IPS-20b (cell line): ENCODE data around the gene GAN.
"Not testable (repeated sequence)": the region's sequence is repeated elsewhere in the genome, so short reads cannot be mapped to it uniquely, and the experiment has no call there.

Experiments used
- H3K27ac ChIP-seq: one replicate; pipeline ENCODE4 v1.5.1; 2013; ENCODE audit warnings: low read length
- H3K27me3 ChIP-seq: 2 replicates; pipeline ENCODE4 v1.6.1; 2013; ENCODE audit warnings: mild to moderate bottlenecking, low read length, inconsistent platforms; ENCODE audit not compliant: insufficient read depth
- H3K36me3 ChIP-seq: 2 replicates; pipeline ENCODE4 v1.6.1; 2013; ENCODE audit warnings: low read depth, mild to moderate bottlenecking, inconsistent platforms, low read length, moderate library complexity; ENCODE audit not compliant: insufficient read depth
- H3K4me1 ChIP-seq: 2 replicates; pipeline ENCODE4 v1.6.1; 2013; ENCODE audit warnings: mild to moderate bottlenecking, control low read depth, inconsistent platforms, low read length, moderate library complexity; ENCODE audit not compliant: insufficient read depth
- H3K4me3 ChIP-seq: 2 replicates; pipeline ENCODE4 v1.5.1; 2013; ENCODE audit warnings: mild to moderate bottlenecking, low read length, inconsistent platforms
- H3K9ac ChIP-seq: 2 replicates; pipeline ENCODE4 v1.6.1; 2013; ENCODE audit warnings: low read depth, mild to moderate bottlenecking, inconsistent platforms, low read length, moderate library complexity
- H3K9me3 ChIP-seq: 2 replicates; pipeline ENCODE4 v1.6.1; 2013; ENCODE audit warnings: mild to moderate bottlenecking, low read depth, low read length, inconsistent platforms; ENCODE audit not compliant: insufficient read depth

Gene GAN

DNA sequence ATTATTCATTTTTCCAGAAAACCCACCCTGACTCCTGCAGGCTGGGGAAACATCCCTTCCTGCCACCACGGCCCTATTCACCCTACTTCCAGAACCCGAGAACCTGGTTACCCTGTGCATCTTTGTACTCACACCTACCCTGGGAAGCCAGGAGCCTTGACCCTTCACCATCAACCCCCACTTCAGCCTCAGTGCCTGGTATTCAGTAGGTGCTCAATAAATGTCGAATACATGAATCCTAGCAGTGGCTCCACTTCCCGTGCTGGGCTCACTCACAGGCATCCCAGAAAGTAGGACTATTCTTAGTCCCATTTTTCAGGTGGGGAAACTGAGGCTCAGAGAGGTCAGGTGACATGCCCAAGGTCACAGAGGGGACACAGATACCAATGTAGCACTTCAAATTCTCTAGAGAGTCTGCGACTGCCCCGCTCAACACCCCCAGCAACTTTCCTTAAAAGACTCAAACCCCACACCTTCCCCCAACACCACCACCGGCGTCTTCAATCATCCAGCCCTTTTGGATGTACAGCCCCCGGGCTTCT lies 93.7 kb downstream of the GAN start:
- Histone ChIP-seq H3K4me1 (peaks cover 4% of the 10 kb centered on the region; the same call in 1 of the 2 replicates), H3K9ac (no peak overlapping the region), H3K4me3 (no peak overlapping the region), H3K27ac (no peak overlapping the region), H3K36me3 (no peaks in the 10 kb centered on the region), H3K27me3 (peaks cover 10% of the 10 kb centered on the region), H3K9me3 (no peaks in the 10 kb centered on the region)

DNA sequence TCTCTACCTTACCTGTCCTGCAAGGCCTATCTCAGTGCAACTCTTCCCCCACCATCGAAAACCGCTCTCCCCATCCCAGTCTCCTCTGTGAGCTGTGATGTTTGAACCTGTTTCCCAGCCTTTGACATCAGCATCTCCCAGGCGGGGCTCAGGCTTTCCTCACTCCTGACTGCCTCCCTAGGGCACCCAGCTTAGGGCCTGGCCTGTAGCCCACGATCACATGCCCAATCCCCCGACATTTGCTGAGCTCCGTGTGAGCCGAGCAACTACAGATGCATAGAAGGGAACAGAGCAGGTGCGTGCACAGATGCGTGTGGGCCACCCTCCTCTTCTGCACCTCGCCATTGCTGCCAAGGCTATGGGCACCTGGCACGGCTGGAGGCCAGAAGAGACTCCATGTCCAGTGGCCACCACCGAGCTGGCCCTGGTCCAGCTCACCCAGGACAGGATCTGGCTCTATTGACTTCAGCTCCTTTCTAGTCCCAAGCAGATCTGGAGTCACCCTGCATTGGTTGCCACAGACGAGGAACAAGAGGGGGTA lies 94.3 kb downstream of the GAN start:
- no peak overlapping the region for H3K9ac ChIP-seq
- peaks cover 5% of the 10 kb centered on the region; the same call in 1 of the 2 replicates for H3K4me1 ChIP-seq
- no peak overlapping the region for H3K27ac ChIP-seq
- H3K4me3 ChIP-seq = no peak overlapping the region
- H3K27me3 ChIP-seq = peaks cover 5% of the 10 kb centered on the region
- H3K9me3 ChIP-seq = no peaks in the 10 kb centered on the region
- H3K36me3 ChIP-seq = no peaks in the 10 kb centered on the region

DNA sequence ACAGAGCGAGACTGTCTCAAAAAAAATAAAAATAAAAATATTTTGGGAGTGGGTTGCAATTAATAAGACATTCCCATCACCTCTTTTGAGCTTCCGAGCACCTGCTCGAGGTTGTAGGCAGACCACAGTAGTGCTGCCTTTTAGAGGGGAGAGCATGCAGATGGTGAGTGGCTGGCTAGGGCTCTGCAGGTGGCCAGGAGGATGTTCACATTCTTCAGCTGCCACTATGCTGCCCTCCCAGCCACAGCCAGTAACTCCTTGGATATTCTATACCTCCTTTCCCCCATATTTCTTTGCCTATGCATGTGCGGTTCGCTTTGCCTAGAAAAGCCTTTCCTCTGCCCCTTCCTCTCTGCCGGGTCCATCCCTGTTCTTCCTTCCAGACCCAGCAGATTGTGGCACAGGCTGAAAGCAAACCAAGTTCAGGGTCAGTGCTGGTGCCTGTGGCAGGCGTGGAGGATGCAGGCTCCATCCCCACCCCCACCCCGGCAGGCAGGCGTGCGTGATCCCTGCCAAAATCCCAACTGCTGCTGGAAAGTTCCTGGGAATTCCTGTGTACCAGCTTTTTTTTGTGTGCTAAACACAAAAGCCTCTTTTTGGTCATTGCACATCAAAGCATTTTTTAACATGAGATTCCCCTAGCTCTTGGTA lies 96.0 kb downstream of the GAN start:
- Histone ChIP-seq H3K27me3 (no peaks in the 10 kb centered on the region), H3K9me3 (no peaks in the 10 kb centered on the region), H3K27ac (no peak overlapping the region), H3K36me3 (no peaks in the 10 kb centered on the region), H3K4me1 (peaks cover 12% of the 10 kb centered on the region; the same call in 1 of the 2 replicates), H3K9ac (no peak overlapping the region), H3K4me3 (no peak overlapping the region)

DNA sequence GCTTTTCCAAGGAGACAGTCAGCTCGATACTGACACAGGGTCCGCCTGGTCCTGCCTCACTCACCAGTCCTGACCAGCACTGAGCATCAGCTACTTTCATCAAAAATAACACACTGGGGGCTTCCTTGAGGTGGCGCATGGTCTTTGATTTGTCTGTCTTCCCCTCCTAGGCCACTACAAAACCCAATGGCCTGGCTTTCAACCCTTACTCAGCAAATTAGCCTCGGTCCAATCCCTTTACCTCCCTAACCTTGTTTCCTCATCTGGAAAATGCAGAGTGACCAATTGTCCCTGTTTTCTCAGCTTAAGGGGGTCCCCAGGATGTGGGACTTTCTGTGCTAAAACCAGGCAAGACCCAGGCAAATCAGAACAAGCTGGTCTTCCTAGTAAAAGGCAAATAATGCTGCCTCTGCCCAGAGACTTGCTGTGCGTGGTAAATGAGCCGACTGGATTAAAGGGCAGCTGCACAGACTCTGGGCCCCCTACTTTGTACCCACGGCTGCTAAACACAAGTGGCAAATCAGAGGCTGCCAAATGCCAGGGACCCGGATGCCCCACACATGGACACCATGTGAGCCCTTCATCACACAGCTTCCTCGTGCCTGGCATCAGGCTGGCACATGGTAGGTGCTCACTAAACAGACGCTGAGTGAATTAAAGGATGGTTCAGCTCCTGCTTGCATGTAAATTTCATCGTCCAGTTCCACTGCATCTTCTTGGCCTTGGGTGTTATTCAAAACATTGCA lies 98.7 kb downstream of the GAN start:
- Histone ChIP-seq H3K9me3 (no peaks in the 10 kb centered on the region), H3K27me3 (no peaks in the 10 kb centered on the region), H3K27ac (no peak overlapping the region), H3K4me1 (peaks cover 12% of the 10 kb centered on the region; the same call in 1 of the 2 replicates), H3K36me3 (no peaks in the 10 kb centered on the region), H3K9ac (no peak overlapping the region), H3K4me3 (no peak overlapping the region)

DNA sequence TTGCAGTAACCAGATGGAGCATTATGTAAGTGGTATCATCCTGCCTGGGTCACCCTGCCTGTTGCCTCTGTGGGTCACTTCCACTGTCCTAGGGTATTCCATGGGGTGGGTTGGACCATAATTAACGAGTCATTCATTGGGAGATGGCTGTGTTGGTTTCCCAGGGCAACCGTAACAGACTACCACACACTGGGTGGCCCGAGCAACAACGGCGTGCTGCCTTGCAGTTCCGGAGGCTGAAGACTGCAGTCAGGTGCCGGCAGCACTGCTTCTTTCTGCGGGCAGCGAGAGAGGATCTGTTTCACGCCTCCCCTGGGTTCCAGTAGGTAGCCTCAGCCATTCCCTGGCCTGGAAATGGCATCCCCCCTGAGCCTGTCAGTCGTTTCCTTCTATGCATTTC lies 101.0 kb downstream of the GAN start:
- Histone ChIP-seq H3K4me1 (peaks cover 12% of the 10 kb centered on the region; the same call in 1 of the 2 replicates), H3K9ac (no peak overlapping the region), H3K27me3 (no peaks in the 10 kb centered on the region), H3K36me3 (no peaks in the 10 kb centered on the region), H3K9me3 (no peaks in the 10 kb centered on the region), H3K27ac (no peak overlapping the region), H3K4me3 (no peak overlapping the region)

DNA sequence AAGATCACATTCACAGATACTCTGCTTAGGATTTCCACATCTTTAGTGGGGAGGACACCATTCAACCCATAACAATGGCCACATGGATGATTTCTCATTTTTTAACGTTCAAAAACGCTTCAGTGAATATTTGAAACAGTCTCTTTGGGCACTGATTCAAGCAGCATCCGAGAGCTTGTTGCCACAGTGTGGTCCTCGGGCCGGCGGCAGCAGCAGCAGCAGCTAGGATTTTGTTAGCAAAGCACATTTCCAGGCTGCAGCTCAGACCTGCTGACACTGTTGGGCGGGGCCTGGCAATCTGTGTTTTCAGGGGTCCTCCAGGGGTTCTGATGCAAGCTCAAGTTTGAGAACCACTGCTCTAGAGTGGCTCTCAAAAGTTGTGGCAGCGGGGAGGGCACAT lies 102.0 kb downstream of the GAN start:
- Histone ChIP-seq H3K36me3 (no peaks in the 10 kb centered on the region), H3K27me3 (no peaks in the 10 kb centered on the region), H3K4me1 (peaks cover 8% of the 10 kb centered on the region; the same call in 1 of the 2 replicates), H3K9me3 (no peaks in the 10 kb centered on the region), H3K4me3 (no peak overlapping the region), H3K9ac (no peak overlapping the region), H3K27ac (no peak overlapping the region)

DNA sequence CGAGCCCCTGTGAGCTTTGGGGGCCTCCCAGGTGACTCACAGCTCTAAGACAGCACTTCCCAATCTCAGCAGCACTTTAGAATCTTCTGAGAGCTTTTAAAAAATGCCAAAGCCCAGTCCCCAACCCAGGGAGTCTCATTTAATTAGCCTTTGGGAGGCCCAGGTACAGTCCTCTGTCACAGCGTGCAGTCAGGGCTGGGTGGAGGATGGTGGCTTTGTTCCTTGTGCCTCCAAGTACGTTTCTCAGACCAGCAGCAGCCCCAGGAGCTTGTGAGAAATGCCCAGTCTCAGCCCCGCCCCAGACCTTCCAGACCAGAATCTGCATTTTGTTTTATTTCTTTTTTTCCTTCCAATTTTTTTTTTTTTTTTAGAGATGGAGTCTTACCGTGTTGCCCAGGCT lies 102.4 kb downstream of the GAN start:
- Histone ChIP-seq H3K27me3 (no peaks in the 10 kb centered on the region), H3K36me3 (no peaks in the 10 kb centered on the region), H3K27ac (no peak overlapping the region), H3K9ac (no peak overlapping the region), H3K4me1 (peaks cover 8% of the 10 kb centered on the region; the same call in 1 of the 2 replicates), H3K4me3 (no peak overlapping the region), H3K9me3 (no peaks in the 10 kb centered on the region)

DNA sequence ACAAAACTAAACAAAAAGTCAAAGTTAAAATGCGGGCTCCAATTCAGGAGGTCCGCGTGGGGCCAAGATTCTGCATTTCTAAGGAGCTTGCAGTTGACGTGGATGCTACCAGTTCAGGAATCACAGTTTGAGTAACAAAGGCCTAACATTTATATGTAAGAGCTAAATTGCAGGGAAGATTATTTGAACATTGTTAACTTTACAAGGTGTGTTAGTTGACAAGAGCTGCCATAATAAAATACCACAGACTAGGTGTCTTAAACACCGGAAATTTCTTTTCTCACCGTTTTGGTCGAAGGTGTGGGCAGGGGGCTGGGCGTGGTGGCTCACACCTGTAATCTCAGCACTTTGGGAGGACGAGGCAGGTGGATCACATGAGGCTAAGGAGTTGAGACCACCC lies 105.0 kb downstream of the GAN start:
- H3K4me1 ChIP-seq = peaks cover under 1% of the 10 kb centered on the region; the same call in 1 of the 2 replicates
- no peaks in the 10 kb centered on the region for H3K27me3 ChIP-seq
- H3K36me3 ChIP-seq = no peaks in the 10 kb centered on the region
- H3K27ac ChIP-seq = no peak overlapping the region
- H3K9me3 ChIP-seq = no peaks in the 10 kb centered on the region
- no peak overlapping the region for H3K9ac ChIP-seq
- no peak overlapping the region for H3K4me3 ChIP-seq

DNA sequence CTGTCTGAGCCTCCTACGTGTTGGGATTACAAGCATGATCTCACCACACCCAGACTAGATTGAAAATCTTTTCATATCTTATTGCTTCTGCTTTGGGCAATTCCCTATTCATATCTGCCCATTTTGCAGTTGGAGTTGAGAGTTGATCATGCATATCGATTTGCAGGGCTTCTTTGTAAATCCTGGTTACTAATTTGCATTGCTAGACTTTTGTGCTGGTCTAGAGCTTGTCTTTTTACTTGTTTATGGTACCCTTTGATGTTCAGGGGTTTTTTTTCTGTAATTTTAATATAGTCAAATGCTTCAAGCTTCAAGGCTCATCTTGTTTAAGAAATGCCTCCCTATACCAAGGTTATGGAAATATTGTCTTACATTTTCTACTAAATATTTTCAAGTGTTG lies 106.4 kb downstream of the GAN start:
- H3K9me3 ChIP-seq = no peaks in the 10 kb centered on the region
- no peak overlapping the region for H3K9ac ChIP-seq
- H3K36me3 ChIP-seq = no peaks in the 10 kb centered on the region
- no peaks in the 10 kb centered on the region for H3K4me1 ChIP-seq
- H3K4me3 ChIP-seq = no peak overlapping the region
- no peak overlapping the region for H3K27ac ChIP-seq
- H3K27me3 ChIP-seq = no peaks in the 10 kb centered on the region

DNA sequence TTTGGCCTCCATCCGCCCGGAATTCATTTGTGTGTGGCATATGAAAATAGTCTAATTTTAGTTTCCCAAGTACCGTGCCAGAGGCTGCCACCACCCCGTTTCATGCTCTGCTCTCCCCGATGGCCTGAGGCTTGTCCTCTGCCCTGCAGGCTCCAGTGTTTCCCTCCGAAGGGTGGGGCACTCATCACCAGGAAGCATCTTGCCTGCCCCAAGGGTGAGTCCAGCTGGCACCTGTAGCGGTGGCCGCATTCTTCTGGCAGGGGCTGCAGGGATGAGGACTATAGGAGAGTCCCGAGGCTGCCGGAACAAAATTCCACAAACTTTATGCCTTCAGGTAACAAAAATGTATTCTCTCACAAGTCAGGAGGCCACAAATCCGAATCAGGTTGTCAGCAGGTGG lies 106.8 kb downstream of the GAN start:
- Histone ChIP-seq H3K9ac (no peak overlapping the region), H3K36me3 (no peaks in the 10 kb centered on the region), H3K27ac (no peak overlapping the region), H3K9me3 (no peaks in the 10 kb centered on the region), H3K27me3 (no peaks in the 10 kb centered on the region), H3K4me3 (no peak overlapping the region), H3K4me1 (no peaks in the 10 kb centered on the region)

DNA sequence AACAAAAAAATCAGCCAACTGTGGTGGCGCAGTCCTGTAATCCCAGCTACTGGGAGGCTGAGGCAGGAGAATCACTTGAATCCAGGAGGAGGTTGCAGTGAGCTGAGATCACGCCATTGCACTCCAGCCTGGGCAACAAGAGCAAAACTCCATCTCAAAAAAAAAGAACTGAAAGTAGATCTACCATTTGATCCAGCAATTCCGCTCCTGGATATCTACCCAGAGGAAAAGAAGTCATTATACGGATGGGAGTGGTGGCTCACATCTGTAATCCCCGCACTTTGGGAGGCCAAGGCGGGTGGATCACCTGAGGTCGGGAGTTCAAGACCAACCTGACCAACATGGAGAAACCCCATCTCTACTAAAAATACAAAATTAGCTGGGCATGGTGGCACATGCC lies 107.4 kb downstream of the GAN start:
- not testable (repeated sequence) for H3K4me1 ChIP-seq, H3K9me3 ChIP-seq, H3K9ac ChIP-seq, H3K4me3 ChIP-seq, H3K36me3 ChIP-seq, H3K27me3 ChIP-seq, H3K27ac ChIP-seq

DNA sequence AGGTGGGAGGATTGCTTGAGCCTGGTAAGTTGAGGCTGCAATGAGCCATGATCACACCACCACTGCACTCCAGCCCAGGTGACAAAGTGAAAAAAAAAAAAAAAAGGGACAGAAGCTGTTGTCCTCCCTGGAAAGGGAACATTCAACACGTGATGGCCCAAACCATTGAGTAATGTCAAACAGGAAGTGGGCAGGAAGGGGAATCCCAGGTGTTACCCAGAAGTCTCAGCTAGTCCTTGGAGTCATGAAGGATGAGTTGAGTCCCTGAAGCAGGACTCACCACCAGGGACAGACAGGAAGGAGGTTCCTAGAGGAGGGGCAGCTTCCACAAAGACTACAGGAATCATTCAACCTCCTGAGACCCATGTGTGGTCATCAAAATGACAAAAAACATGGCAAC lies 110.0 kb downstream of the GAN start:
- Histone ChIP-seq H3K4me1 (0 out of 2 replicates have a peak, but pooled peaks cover 3% of the 10 kb centered on the region), H3K27me3 (no peaks in the 10 kb centered on the region), H3K27ac (no peak overlapping the region), H3K36me3 (no peaks in the 10 kb centered on the region), H3K9me3 (no peaks in the 10 kb centered on the region), H3K4me3 (no peak overlapping the region), H3K9ac (no peak overlapping the region)
